ENCODE data around the gene CRLF2.
A peak's percentile ranks its signal among the peaks of the same experiment; 100 is the strongest.
"Not testable (repeated sequence)": the region's sequence is repeated elsewhere in the genome, so short reads cannot be mapped to it uniquely, and the experiment has no call there.

The CRLF2 gene

GRCh38 chrX:1165535-1166196 lies 46.8 kb downstream of the CRLF2 start:
- DNase-seq: peak; percentile 55

- DNase-seq: peak; percentile 13
Measured at GRCh38 chrX:1164322-1165288, 47.8 kb downstream of the CRLF2 start.

GRCh38 chrX:1163231-1163630 lies 49.2 kb downstream of the CRLF2 start:
- DNase-seq: no peak

DNA sequence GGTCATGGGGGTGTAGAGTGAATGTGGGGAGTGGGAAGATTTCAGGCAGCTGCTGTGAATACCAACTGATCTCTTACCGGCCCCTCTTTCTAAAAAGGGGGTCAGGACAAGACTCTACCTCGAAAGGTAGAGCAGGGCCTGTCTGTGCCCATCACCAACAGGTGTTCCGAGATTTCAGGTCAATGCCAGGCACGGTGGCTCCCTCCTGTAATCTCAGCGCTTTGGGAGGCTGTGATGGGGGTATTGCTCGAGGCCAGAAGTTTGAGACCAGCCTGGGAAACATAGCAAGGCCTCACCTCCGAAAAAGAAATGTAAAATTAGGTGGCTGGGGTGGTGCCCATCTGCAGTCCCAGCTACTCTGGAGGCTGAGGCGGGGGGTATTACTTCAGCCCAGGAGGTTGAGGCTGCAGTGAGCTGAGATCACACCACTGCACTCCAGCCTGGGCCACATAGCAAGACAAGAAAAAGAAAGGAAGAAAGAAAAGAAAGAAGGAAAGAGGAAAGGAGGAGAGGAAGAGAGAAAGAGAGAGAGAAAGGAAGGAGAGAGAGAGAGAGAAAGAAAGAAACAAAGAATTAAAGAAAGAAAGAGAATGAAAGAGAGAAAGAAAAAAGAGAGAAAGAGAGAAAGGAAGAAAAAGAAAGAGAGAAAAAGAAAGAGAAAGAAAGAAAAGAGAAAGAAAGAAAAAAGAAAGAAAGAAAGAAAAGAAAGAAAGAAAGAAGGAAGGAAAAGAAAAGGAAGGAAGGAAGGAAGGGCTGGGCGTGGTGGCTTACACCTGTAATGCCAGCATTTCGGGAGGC lies 50.1 kb downstream of the CRLF2 start:
- no peak for DNase-seq

GRCh38 chrX:1159548-1159947 lies 52.9 kb downstream of the CRLF2 start:
- no peak for DNase-seq

DNA sequence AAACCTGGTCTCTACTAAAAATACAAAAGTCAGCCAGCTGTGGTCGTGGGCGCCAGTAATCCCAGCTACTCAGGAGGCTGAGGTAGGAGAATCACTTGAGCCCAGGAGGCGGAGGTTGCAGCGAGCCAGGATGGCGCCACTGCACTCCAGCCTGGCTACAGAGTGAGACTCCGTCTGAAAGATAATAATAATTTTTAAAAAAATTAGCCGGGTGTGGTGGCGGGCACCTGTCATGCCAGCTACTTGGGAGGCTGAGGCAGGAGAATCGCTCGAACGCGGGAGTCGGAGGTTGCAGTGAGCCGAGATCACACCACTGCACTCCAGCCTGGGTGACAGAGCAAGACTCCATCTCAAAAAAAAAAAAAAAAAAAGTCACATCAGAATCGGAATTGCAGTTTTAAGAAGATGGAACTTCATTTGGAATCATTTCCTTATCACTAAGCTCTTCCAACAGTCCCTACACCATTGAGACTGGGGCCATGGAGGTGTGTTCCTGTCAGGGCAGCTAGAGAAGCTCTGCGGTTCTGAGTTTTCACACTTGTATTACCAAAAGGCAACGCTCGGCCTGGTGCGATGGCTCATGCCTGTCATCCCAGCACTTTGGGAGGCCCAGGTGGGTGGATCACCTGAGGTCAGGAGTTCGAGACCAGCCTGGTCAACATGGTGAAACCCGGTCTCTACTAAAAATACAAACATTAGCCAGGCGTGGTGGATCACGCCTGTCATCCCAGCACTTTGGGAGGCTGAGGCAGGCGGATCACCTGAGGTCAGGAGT lies 55.6 kb downstream of the CRLF2 start:
- DNase-seq: not testable (repeated sequence)

DNA sequence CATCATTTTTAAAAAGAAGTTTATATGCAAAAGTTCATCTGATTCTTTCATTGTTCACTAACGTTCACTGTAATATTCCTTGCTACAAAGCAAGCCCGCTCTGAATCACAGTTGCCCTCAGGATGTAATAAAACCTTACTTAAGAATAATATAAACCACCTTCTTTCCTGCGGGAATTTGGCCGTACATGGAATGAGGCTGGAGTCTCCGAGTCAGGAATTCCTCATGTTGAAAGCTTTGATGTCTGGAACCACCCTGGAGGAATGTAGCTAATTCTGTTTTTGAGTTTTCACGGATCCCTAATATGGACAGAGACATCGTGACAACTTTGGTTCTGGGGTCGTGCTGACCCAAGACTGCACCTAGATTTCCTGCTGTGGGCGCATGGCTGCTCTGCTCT lies 58.5 kb downstream of the CRLF2 start:
- DNase-seq: no peak

DNA sequence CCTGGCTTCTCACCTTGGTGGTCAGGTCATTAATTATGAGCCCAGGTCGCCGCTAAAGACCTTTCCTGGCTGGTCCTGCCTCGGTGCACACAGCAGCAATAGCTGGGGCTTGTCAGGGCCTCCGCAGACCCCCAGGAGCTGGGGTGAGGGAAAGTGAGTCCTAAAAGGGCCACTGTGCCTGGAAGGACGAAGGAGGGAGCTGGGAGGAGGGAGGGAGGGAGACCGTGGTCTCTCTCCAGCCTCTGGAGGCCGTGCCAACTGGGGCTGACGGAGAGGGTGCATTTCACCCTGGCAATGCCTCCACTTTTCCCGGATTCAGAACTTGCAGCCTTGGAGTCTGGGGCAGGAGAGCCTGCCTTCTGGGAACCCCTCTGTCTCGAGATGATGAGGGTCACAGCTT lies 60.4 kb downstream of the CRLF2 start:
- no peak for DNase-seq

DNA sequence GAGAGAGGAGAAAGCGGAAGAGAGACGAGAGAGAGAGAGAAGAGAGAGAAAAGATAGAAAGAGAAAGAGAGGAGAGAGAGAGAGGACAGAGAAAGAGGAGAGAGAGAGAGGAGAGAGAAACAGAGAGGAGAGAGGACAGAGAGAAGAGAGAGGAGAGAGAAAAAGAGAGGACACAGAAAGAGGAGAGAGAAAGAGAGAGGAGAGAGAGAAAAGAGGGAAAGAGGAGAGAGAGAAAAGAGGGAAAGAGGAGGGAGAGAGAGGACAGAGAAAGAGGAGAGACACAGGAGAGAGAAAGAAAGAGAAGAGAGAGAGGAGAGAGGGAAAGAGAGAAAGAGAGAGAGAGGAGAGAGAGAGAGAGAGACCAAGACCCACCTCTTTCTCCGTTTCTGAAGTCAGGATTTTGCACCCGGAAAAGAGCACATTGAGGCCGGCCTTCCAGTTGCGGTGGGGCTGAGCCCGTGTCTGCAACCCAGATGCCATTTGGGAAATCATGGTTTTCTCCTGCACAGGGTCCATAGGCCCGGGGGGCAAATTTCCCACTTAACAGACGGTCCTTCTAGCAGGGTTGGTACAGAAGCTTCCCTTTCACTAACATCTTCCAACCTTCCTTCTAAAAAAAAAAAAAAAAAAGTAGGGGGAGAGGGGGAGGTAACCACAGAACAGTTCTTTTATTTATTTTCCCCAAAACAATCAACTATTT lies 60.9 kb downstream of the CRLF2 start:
- DNase-seq: no peak

DNA sequence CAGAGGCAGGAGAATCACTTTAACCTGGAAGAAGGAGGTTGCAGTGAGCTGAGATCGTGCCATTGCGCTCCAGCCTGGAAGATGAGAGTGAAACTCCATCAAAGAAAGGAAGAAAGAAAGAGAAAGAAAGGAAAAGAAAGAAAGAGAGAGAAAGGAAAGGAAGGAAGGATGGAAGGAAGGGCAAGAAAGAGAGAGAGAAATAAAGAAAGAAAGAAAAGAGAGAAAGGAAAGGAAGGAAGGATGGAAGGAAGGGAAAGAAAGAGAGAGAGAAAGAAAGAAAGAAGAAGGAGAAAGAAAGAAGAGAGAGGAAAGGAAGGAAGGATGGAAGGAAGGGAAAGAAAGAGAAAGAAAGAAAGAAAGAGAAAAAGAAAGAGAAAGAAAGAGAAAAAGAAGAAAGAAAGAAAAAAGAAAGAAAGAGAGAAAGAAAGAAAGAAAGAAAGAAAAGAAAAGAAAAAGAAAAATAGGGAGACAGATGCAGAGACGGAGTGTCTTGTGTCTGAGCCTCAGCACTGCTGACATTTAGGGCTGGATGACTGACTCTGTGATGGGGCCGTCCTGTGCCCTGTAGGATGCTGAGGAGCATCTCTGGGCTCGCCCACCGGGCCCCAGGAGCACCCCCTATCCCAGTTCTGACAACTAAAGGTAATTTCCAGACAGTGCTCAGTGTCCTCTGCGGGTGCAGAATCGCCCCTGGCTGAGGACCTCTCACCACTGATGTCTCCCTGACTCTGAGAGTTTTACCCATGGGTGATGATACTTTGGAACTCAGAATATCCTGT lies 61.7 kb downstream of the CRLF2 start:
- no peak for DNase-seq

GRCh38 chrX:1147611-1148515 lies 64.6 kb downstream of the CRLF2 start:
- DNase-seq: no peak

GRCh38 chrX:1144293-1144692 lies 68.2 kb downstream of the CRLF2 start:
- no peak for DNase-seq

Data from central memory CD4-positive, alpha-beta T cell (primary cell).